Hepatocyte (in vitro differentiated cells): ENCODE results near the gene INHBC. TPM values are rescaled to one million over a fixed set of nuclear protein-coding genes. Genes with fewer than 3 reads are reported as not detected.

Experiments
- DNase-seq: peaks from one replicate; pipeline ENCODE4 v3.0.0-alpha.2; 2016; ENCODE audit warnings: low spot score
- H2AFZ ChIP-seq: fragments of 200-600 bp; sonication (generic); 2 replicates; pipeline ENCODE4 v1.6.0; 2016; ENCODE audit warnings: antibody characterized with exemption, mild to moderate bottlenecking
- H3K27ac ChIP-seq: fragments of 200-600 bp; sonication (generic); 2 replicates; pipeline ENCODE4 v1.5.1; 2016; ENCODE audit warnings: mild to moderate bottlenecking
- H3K27me3 ChIP-seq: fragments of 200-600 bp; sonication (generic); 2 replicates; pipeline ENCODE4 v1.6.1; 2016
- H3K36me3 ChIP-seq: fragments of 200-600 bp; sonication (generic); replicated peaks from 2 replicates; pipeline ENCODE4 v1.5.1; 2016; ENCODE audit warnings: low read depth; ENCODE audit not compliant: insufficient read depth
- H3K4me1 ChIP-seq: fragments of 200-600 bp; sonication (generic); 2 replicates; pipeline ENCODE4 v1.5.1; 2016; ENCODE audit warnings: mild to moderate bottlenecking, moderate library complexity; ENCODE audit not compliant: insufficient read depth
- H3K4me2 ChIP-seq: fragments of 200-600 bp; sonication (generic); 2 replicates; pipeline ENCODE4 v1.6.0; 2016
- H3K4me3 ChIP-seq: fragments of 200-600 bp; sonication (generic); 2 replicates; pipeline ENCODE4 v1.5.1; 2016; ENCODE audit warnings: mild to moderate bottlenecking
- H3K79me2 ChIP-seq: fragments of 200-600 bp; sonication (generic); 2 replicates; pipeline ENCODE4 v1.6.0; 2017; ENCODE audit warnings: mild to moderate bottlenecking
- H3K9me2 ChIP-seq: fragments of 200-600 bp; sonication (generic); replicated peaks from 2 replicates; pipeline ENCODE4 v1.6.0; 2017; ENCODE audit warnings: mild to moderate bottlenecking; ENCODE audit not compliant: insufficient read depth
- H3K9me3 ChIP-seq: fragments of 200-600 bp; sonication (generic); 2 replicates; pipeline ENCODE4 v1.5.1; 2016; ENCODE audit warnings: low read depth, mild to moderate bottlenecking
- H4K20me1 ChIP-seq: fragments of 200-600 bp; sonication (generic); 2 replicates; pipeline ENCODE4 v1.6.0; 2016; ENCODE audit warnings: mild to moderate bottlenecking; ENCODE audit not compliant: insufficient read depth, poor library complexity, severe bottlenecking
- EZH2 ChIP-seq: fragments of 200-600 bp; sonication (generic); IDR thresholded peaks from 2 replicates; pipeline ENCODE4 v1.6.1; 2016; ENCODE audit warnings: antibody characterized with exemption, mild to moderate bottlenecking, borderline replicate concordance
- EZH2phosphoT487 ChIP-seq: fragments of 200-600 bp; sonication (generic); IDR thresholded peaks from one replicate; pipeline ENCODE4 v1.6.1; 2018; ENCODE audit warnings: antibody characterized with exemption, mild to moderate bottlenecking, low read depth, moderate library complexity; ENCODE audit not compliant: unreplicated experiment, severe bottlenecking
- WGBS: methylation state at CpG from one replicate; pipeline ENCODE4 v1.1.6; 2016; ENCODE audit warnings: low lambda C conversion rate; ENCODE audit errors: missing lambda C conversion rate; 5-methylcytosine and 5-hydroxymethylcytosine counted together
- polyA plus RNA-seq: library from polyadenylated mRNA; unstranded; fragments of >200 nt; fragmentation: Nextera tagmentation; extraction: Ambion mirVana; gene quantifications from 2 replicates; pipeline ENCODE4 v1.2.1, GENCODE V29; 2016
- total RNA-seq: library from RNA; depleted of rRNA; stranded (reverse); fragments of >200 nt; gene quantifications from 2 replicates; pipeline ENCODE4 v1.2.3, GENCODE V29; 2014
- TF ChIP-seq, protein P1 (sequence below): fragments of 200-600 bp; sonication (generic); IDR thresholded peaks from 2 replicates; pipeline ENCODE4 v1.5.1; 2016; ENCODE audit warnings: antibody characterized with exemption, mild to moderate bottlenecking; ENCODE audit not compliant: poor library complexity

INHBC gene, protein sequence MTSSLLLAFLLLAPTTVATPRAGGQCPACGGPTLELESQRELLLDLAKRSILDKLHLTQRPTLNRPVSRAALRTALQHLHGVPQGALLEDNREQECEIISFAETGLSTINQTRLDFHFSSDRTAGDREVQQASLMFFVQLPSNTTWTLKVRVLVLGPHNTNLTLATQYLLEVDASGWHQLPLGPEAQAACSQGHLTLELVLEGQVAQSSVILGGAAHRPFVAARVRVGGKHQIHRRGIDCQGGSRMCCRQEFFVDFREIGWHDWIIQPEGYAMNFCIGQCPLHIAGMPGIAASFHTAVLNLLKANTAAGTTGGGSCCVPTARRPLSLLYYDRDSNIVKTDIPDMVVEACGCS
- total RNA-seq (1.3 and 1.8 TPM in 2 replicates), polyA plus RNA-seq (1.5 and 3.4 TPM in 2 replicates)

DNA sequence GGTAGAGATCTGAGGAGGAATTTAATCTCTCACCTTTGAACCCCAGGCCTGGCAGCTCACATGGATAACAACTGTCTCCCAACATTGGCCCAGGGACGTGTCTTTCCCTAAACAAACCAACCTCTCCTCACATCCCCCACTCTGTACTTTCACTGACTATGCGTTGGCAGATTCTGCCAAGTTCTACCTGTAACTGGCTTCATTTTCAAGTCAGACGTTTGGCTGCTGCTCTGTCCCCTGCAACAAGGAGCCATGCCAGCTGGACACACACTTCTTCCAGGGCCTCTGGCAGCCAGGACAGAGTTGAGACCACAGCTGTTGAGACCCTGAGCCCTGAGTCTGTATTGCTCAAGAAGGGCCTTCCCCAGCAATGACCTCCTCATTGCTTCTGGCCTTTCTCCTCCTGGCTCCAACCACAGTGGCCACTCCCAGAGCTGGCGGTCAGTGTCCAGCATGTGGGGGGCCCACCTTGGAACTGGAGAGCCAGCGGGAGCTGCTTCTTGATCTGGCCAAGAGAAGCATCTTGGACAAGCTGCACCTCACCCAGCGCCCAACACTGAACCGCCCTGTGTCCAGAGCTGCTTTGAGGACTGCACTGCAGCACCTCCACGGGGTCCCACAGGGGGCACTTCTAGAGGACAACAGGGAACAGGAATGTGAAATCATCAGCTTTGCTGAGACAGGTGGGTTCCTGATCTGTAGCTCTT, at the start of gene INHBC:
TSS of gene INHBC (plus strand) at position 268 of the 707 bp plus-strand sequence. CDS start at position 371, 103 bp downstream.
- no peaks in the 10 kb centered on the region for H3K9me3 ChIP-seq
- no peak for DNase-seq
- H3K4me3 ChIP-seq: no peak within 1 kb of the TSS
- no peak within 1 kb of the TSS for H3K4me2 ChIP-seq
- TF ChIP-seq EZH2phosphoT487 (no peak), EZH2 (no peak)
- TF ChIP-seq, protein P1, sequence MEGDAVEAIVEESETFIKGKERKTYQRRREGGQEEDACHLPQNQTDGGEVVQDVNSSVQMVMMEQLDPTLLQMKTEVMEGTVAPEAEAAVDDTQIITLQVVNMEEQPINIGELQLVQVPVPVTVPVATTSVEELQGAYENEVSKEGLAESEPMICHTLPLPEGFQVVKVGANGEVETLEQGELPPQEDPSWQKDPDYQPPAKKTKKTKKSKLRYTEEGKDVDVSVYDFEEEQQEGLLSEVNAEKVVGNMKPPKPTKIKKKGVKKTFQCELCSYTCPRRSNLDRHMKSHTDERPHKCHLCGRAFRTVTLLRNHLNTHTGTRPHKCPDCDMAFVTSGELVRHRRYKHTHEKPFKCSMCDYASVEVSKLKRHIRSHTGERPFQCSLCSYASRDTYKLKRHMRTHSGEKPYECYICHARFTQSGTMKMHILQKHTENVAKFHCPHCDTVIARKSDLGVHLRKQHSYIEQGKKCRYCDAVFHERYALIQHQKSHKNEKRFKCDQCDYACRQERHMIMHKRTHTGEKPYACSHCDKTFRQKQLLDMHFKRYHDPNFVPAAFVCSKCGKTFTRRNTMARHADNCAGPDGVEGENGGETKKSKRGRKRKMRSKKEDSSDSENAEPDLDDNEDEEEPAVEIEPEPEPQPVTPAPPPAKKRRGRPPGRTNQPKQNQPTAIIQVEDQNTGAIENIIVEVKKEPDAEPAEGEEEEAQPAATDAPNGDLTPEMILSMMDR: no peak
- H3K4me1 ChIP-seq: peaks cover 9% of the 10 kb centered on the region
- no peaks in the 10 kb centered on the region for H3K36me3 ChIP-seq
- WGBS: 72% methylated on average over 8 of the region's 8 CpGs
- no peaks in the 10 kb centered on the region for H3K9me2 ChIP-seq
- no peak within 1 kb of the TSS for H2AFZ ChIP-seq
- H4K20me1 ChIP-seq: no peaks in the 10 kb centered on the region
- H3K27me3 ChIP-seq: no peaks in the 10 kb centered on the region
- H3K27ac ChIP-seq: peak within 1 kb of the TSS; percentile 14
- peaks cover 4% of the 10 kb centered on the region for H3K79me2 ChIP-seq

DNA sequence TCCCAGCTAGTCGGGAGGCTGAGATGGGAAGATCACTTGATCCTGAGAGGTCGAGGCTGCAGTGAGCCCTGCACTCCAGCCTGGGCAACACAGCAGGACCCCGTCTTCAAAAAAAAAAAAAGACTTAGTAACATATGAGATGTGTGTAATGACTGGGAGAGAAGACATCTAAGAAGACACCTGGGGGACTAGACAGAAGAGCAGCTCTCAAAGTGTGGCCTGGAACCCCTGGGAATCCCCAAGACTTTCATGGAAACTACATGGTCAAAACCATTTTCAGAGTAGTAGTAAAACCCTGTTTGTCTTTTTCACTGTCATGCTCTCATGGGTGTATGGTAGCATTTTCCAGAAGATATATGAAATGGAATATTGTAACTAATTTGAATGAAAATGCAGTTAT, 49.0 kb upstream of the INHBC start:
- DNase-seq: no peak
- 100% methylated on average over 3 of the region's 3 CpGs for WGBS
- Histone ChIP-seq H3K27ac (no peak overlapping the region), H3K36me3 (no peaks in the 10 kb centered on the region), H4K20me1 (no peaks in the 10 kb centered on the region), H3K9me2 (no peaks in the 10 kb centered on the region), H3K27me3 (no peaks in the 10 kb centered on the region), H3K4me3 (no peak overlapping the region), H3K4me2 (no peak overlapping the region), H2AFZ (no peak overlapping the region), H3K4me1 (no peaks in the 10 kb centered on the region), H3K79me2 (peaks cover 2% of the 10 kb centered on the region), H3K9me3 (no peaks in the 10 kb centered on the region)
- no peak for TF ChIP-seq EZH2
- TF ChIP-seq EZH2phosphoT487: no peak
- TF ChIP-seq, protein P1: no peak

DNA sequence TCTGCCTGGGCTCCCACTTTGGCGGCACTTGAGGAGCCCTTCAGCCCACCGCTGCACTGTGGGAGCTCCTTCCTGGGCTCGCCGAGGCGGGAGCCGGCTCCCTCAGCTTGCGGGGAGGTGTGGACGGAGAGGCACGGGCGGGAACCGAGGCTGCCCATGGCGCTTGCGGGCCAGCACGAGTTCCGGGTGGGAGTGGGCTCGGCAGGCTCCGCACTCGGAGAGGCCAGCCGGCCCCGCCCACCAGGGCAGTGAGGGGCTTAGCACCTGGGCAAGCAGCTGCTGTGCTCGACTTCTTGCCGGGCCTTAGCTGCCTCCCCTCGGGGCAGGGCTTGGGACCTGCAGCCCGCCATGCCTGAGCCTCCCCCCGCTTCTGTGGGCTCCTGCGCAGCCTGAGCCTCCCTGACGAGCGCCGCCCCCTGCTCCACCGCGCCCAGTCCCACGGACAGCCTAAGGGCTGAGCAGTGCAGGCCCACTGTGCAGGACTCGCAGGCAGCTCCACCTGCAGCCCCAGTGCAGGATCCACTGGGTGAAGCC, 48.3 kb upstream of the INHBC start:
- H4K20me1 ChIP-seq: no peaks in the 10 kb centered on the region
- 97% methylated on average over 29 of the region's 33 CpGs for WGBS
- TF ChIP-seq EZH2phosphoT487 (no peak), EZH2 (no peak)
- TF ChIP-seq, protein P1: no peak

More for the DNA sequence above, 48.3 kb upstream of the INHBC start:
- Histone ChIP-seq H3K9me3 (no peaks in the 10 kb centered on the region), H3K9me2 (no peaks in the 10 kb centered on the region), H3K79me2 (peaks cover 2% of the 10 kb centered on the region), H3K4me1 (no peaks in the 10 kb centered on the region), H3K4me3 (no peak overlapping the region), H3K36me3 (no peaks in the 10 kb centered on the region), H3K27ac (no peak overlapping the region), H3K4me2 (no peak overlapping the region), H2AFZ (no peak overlapping the region), H3K27me3 (no peaks in the 10 kb centered on the region)
- no peak for DNase-seq
